Measurements from ENCODE around the gene IL17RA.

IL17RA gene

GRCh38 chr22:17083255-17083654, 1.5 kb upstream of the IL17RA start:
- DNase-seq (ENCODE audit: low read depth) = no peak

GRCh38 chr22:17083811-17084441, 874 bp upstream of the IL17RA start:
- DNase-seq (ENCODE audit: low read depth) = no peak

DNA sequence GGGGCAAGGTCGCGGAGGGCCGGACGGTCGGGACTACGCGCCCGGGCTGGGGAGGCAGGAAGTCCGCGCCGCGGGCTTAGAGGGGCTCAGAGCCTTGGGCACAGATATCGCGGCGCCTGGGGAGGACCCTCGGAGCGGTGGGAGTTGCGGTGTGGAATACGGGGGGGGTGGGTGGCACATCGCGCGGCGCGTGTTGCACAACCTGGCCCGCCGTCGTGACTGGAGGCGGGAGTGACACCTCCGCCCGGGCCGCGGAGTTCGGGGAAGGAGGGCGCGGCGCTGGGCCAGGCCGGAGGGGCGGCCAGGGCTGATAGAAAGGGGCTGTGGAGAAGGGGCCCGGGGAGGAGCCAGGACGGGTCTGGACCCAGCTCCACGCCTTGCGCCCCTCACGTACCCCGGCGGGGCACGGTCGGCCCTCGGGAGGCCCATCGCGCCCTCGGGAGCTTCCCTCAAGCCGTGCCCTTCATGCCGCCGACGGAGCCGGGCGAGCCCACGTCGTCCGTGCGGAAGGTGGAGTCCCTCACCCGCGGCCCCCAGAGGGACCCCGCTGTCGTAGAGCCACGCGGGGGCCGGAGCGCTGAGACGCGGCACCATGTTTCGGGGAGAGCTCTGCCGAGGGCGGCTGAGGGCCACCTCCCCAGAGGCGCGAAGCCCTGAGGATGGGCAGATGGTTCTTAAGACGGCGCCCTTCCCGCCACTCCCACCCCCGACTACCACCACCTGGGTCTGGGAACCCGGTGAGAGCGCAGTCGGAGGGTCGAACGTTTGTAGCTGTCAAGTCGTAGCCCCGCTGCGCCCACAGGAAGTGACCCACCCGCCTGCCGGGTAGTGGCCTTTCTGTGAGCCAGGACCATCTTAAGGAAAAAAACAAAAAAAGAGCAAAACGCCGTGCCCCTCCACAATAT, 729 bp downstream of the IL17RA start:
- DNase-seq (ENCODE audit: low read depth) = no peak

GRCh38 chr22:17086296-17086695, 1.5 kb downstream of the IL17RA start:
- DNase-seq (ENCODE audit: low read depth) = no peak

GRCh38 chr22:17086788-17087497, 2.1 kb downstream of the IL17RA start:
- DNase-seq (ENCODE audit: low read depth) = no peak

DNA sequence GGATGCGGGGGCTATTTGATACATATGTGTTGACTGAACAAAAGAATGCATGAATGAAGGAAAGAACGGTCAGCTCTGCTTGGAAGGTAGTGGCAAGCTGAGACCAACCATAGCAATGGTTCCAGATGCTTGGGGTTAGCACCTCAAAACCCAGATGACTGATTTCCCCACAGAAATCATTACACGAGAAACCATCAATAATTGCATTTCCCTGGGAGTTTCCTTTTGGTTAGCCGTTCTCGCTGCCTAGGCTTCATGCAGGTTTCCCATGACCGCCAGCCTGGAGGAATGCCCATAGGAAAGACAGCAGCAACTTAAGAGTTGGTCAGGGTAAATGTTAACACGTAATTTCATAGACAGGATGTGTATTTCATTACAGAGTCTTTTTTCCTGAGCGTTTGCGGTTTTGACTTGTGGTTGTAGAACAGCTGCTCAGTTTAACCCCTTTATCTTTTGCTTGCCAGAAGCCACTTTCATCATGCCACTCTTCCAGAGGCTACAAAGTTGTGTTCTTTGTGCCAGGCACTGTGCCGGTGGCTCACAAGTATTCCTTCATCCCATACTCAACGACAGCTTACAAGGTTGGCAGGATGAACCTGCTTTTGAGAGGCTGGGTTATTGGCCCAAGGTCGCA, 2.8 kb downstream of the IL17RA start:
- DNase-seq (ENCODE audit: low read depth) = peak; percentile 45

- DNase-seq (ENCODE audit: low read depth) = no peak
These were observed 5.8 kb downstream of the IL17RA start for GRCh38 chr22:17090550-17090949.

DNA sequence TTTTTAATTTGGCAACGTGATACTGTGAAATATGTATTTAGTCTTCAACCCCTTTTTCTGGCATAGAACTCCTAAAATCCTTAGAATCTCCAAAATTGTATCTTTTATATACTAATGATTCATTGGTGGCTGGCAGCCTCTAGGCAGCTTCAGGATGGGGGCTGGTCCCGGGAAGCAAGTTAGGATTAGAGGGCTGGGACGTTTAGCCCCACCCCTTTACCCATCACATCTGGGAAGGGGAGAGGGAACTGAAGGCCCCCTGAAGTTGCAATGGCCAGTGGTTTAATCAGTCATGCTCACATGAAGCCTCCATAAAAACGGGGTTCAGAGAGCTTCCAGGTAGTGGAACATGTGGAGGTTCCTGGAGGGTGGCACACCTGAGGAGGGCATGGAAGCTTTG, 7.1 kb downstream of the IL17RA start:
- DNase-seq (ENCODE audit: low read depth) = no peak

DNA sequence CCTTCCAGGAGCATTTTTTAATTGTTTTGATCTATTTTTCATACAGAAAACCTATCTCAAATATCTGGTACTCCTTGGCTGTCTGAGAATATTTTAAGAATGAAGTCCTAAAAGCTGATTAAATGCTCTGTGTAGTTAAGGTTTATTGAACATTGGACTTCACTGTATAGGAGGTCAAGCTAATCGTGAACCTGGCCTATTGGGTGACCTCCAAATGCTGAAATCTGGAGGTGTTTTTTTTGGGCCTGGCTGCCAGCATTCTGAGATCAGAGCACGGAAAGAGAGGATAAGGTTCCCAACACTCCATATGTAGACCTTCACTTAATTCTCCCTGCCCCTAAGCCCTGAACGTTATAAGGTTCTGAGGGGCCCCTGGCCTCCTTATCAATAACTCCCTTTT, 8.3 kb downstream of the IL17RA start:
- no peak for DNase-seq (ENCODE audit: low read depth)

- no peak for DNase-seq (ENCODE audit: low read depth)
These were observed 10.7 kb downstream of the IL17RA start for GRCh38 chr22:17095538-17095937.

GRCh38 chr22:17096071-17096470, 11.3 kb downstream of the IL17RA start:
- DNase-seq (ENCODE audit: low read depth) = no peak

- DNase-seq (ENCODE audit: low read depth) = no peak
These were observed 12.3 kb downstream of the IL17RA start for GRCh38 chr22:17097062-17097461.

DNA sequence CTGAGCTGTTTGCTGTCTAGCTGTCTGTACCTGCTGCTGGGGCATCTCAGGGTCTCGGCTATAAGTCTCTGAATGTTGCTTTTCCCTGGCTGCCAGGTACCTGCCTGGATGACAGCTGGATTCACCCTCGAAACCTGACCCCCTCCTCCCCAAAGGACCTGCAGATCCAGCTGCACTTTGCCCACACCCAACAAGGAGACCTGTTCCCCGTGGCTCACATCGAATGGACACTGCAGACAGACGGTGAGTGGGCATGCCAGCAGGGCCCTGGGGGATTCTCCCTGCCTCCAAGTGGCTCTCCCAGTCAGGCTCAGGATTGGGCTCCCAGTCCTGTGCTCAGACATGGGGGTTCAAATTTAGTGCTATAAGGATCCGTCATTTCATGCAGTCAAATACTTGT, 12.9 kb downstream of the IL17RA start:
- no peak for DNase-seq (ENCODE audit: low read depth)

- peak; percentile 11 for DNase-seq (ENCODE audit: low read depth)
These were observed 13.6 kb downstream of the IL17RA start for GRCh38 chr22:17098379-17098819.

DNA sequence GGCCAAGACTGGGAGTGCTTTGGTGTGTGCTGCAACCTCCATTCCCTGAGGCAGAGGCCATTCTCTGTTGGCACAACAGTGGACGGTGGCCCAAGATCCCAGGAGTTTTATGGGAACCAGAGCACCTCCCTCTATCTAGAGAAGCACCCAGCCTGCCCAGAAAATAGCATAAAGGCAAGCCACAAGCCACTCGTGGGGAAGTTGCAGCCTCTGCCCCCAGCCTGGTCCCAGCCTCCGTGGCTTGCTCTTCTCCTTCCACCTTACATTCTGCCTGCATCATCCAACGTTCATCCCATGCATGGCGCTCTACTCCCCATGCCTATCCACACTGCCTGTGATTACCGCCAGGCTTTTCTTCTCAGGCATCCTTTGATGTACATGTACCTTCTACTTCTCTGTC, 15.8 kb downstream of the IL17RA start:
- no peak for DNase-seq (ENCODE audit: low read depth)

- no peak for DNase-seq (ENCODE audit: low read depth)
These were observed 16.9 kb downstream of the IL17RA start for GRCh38 chr22:17101475-17102296.

GRCh38 chr22:17102297-17102667, 17.5 kb downstream of the IL17RA start:
- DNase-seq (ENCODE audit: low read depth) = no peak

- DNase-seq (ENCODE audit: low read depth) = no peak
These were observed 18.6 kb downstream of the IL17RA start for GRCh38 chr22:17103351-17103750.

DNA sequence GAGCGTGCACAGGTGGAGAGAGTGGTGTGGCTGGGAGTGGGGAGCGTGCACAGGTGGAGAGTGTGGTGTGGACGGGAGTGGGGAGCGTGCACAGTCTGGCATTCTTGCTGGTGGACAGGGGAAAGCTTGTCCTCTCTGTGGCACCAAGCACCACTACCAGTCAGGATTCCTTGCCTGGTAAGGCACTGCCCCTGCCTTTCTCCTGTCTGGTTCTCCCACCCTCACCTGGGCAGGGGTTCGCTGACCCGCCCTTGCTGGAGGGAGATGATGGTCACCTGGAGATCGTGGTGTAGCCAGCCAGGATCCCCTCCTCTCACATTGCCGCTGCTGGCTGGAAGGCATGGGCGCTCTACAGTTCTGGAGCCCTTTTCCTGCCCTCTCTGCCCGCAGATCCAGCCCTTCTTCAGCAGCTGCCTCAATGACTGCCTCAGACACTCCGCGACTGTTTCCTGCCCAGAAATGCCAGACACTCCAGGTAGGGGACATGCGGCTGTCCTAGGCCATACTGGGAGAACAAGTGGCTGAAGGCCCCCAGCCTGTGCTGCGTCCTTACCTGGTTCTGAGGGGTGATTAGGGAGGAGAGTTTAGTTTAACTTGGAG, 19.6 kb downstream of the IL17RA start:
- no peak for DNase-seq (ENCODE audit: low read depth)

DNA sequence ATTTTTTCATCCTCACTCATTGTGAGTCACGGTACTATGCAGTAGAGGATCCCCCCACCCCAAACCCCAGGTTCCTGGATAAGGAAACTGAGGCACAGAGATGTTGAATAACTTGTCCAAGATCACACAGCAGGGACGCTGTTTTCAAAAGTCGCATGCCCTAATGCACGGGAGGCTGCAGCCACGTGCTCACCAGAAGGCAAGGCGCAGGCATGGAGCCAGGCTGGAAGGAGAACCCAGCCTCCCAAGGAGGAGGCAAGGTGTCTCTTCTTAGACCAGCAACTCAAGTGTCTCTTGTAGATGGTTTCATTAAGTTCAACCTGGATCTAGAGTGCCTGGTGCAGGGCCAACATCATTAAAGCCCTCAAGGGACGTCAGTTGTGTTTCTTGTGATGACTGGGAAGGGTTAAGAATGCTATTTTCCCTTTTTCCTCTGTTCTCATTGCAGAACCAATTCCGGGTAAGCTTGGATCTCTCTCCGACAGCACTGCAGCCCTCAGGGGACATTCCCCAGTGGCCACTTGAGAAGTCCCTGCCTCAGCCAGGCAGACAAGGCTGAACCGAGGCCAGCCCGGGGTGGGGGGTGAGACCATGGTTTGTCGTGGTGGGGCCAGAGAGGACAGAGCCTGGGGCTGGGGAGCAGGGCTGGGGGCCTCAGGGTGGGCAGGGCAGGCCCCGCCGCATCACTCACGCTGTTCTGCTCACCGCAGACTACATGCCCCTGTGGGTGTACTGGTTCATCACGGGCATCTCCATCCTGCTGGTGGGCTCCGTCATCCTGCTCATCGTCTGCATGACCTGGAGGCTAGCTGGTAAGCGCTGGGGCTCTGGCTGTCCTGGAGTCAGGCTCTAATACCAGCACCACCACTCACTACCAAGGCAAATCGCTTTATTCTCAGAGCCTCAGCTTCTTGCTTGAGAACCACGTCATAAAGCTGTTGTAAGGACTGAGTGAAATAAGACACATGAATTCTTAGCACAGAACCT, 20.6 kb downstream of the IL17RA start:
- DNase-seq (ENCODE audit: low read depth) = no peak

Measured in T-helper 22 cell (primary cell).